Measurements from ENCODE around the gene SLC26A8.

DNA sequence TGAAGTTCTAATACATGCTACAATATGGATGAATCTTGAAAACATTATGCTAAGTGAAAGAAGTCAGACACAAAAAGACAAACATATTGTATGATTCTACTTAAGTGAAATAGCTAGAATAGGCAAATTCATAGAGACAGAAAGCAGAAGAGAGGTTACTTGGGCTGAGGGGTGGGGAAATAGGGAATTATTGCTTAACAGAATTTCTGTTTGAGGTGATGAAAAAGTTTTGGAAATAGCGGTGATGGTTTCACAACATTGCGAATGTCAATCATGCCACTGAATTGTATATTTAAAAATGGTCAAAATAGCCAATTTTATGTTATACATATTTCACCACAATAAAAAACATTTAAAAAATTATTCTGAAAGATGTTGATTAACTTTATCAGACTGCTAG lies 6.1 kb downstream of the SLC26A8 start:
- TF ChIP-seq CTCF (IDR thresholded peaks at IDR 0.05): no peak
- TF ChIP-seq POLR2A (IDR thresholded peaks at IDR 0.05): no peak
